GM18868 (cell line): ENCODE measurements around the gene HSPA4.
A peak's percentile ranks its signal among the peaks of the same experiment; 100 is the strongest.
"Not testable (repeated sequence)": the region's sequence is repeated elsewhere in the genome, so short reads cannot be mapped to it uniquely, and the experiment has no call there.

Experiments
- ATAC-seq: cut with Tn5 transposase; IDR thresholded peaks from one replicate; pipeline ENCODE4 v1.9.1; 2021; ENCODE audit warnings: mild to moderate bottlenecking, moderate library complexity; ENCODE audit not compliant: unreplicated experiment

HSPA4 gene

GRCh38 chr5:133049726-133050048, 2.1 kb upstream of the HSPA4 start:
- no peak for ATAC-seq

- no peak for ATAC-seq
These were observed 1.3 kb upstream of the HSPA4 start for GRCh38 chr5:133050521-133050920.

- ATAC-seq, result no peak
These were observed 712 bp upstream of the HSPA4 start for GRCh38 chr5:133051061-133051541.

- peak; percentile 33 for ATAC-seq
These were observed 733 bp downstream of the HSPA4 start for GRCh38 chr5:133052317-133053175.

GRCh38 chr5:133053448-133053847, 1.6 kb downstream of the HSPA4 start:
- no peak for ATAC-seq

- no peak for ATAC-seq
These were observed 3.1 kb downstream of the HSPA4 start for GRCh38 chr5:133054697-133055471.

GRCh38 chr5:133056891-133057290, 5.1 kb downstream of the HSPA4 start:
- ATAC-seq, result no peak

- no peak for ATAC-seq
These were observed 7.8 kb downstream of the HSPA4 start for GRCh38 chr5:133059621-133060020.

- ATAC-seq, result no peak
These were observed 10.5 kb downstream of the HSPA4 start for GRCh38 chr5:133062276-133062675.

- ATAC-seq, result no peak
These were observed 12.2 kb downstream of the HSPA4 start for GRCh38 chr5:133063965-133064364.

GRCh38 chr5:133065471-133065870, 13.7 kb downstream of the HSPA4 start:
- ATAC-seq, result no peak

- ATAC-seq, result no peak
These were observed 14.2 kb downstream of the HSPA4 start for GRCh38 chr5:133066045-133066444.

GRCh38 chr5:133072021-133072420, 20.2 kb downstream of the HSPA4 start:
- no peak for ATAC-seq

- ATAC-seq, result no peak
These were observed 24.0 kb downstream of the HSPA4 start for GRCh38 chr5:133075572-133076536.

- ATAC-seq, result no peak
These were observed 27.2 kb downstream of the HSPA4 start for GRCh38 chr5:133079048-133079447.

- no peak for ATAC-seq
These were observed 29.2 kb downstream of the HSPA4 start for GRCh38 chr5:133081036-133081435.

GRCh38 chr5:133081703-133082102, 29.9 kb downstream of the HSPA4 start:
- ATAC-seq, result no peak

- no peak for ATAC-seq
These were observed 30.3 kb downstream of the HSPA4 start for GRCh38 chr5:133082128-133082527.

GRCh38 chr5:133083901-133084300, 32.1 kb downstream of the HSPA4 start:
- no peak for ATAC-seq

GRCh38 chr5:133085171-133085570, 33.4 kb downstream of the HSPA4 start:
- ATAC-seq, result not testable (repeated sequence)

GRCh38 chr5:133086366-133086875, 34.6 kb downstream of the HSPA4 start:
- ATAC-seq, result no peak
